Measurements from ENCODE around the gene COL23A1.

COL23A1 gene

DNA sequence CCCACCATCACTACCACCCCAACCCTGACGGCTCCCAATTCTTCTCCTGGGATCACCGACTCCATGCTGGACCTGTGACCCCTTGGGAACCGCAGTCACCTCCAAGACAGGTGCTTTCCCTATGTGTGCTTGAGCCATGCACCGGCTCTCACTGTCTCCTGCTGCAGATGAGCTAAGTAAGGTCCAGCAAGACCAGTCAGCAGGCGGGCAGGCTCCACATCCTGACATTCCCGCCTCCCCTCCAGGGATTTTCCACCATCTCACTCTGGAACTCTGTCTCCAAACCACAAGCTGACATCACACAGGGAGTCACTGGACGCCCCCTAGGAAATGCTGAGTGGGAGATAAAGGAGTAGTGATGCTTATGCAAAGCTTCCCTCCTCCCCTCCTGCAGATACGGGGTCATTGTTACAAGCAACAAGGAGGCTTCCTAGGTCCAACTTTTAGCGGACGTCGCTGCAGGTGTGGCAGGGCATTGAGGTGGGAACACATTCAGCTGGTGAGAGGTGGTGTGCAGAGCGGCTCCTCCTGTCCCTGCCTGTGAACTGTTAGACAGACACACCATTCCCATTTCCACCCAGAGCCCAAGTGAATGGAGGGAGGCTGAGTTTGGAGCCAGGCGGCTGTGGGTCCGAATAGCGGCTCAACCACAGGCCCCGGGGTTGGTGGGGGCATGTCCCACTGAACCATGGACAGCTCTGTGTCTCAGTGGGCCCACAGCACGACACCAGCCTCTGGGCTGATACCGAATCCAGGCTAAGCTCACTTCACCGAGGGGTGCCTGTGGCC, 228.3 kb downstream of the COL23A1 start:
- TF ChIP-seq FOXP2 (optimal IDR thresholded peaks at IDR 0.05; ENCODE audit: control extremely low read depth, extremely low read length, insufficient read depth) (no peak), EZH2 (IDR thresholded peaks at IDR 0.05) (no peak), POLR2AphosphoS5 (IDR thresholded peaks at IDR 0.05; ENCODE audit: borderline replicate concordance, low read depth, low read length) (no peak)
- no peaks in the 10 kb centered on the region for H3K9me3 ChIP-seq (ENCODE audit: low read depth, low read length)
- H3K4me3 ChIP-seq, result no peak overlapping the region
- H3K27ac ChIP-seq, result no peak overlapping the region
- no peak overlapping the region for H3K9ac ChIP-seq (ENCODE audit: insufficient read length)
- DNase-seq (ENCODE audit: low read depth, low spot score), result no peak
- H3K36me3 ChIP-seq (ENCODE audit: insufficient read depth, low read length), result no peaks in the 10 kb centered on the region

DNA sequence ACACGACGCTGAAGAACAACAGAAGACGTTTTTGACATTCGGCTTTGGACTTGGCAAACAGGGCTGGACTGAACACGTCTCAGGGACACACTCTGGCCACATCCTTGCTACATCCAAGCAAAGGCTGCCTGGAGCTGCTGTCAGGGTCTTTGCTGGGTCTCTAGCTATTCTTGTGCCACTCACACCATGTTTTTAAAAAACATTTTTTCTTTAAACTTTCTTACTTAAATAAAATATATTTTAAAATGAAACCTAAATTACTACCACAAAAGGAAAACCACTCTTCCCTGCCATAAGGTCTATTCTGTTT, 229.3 kb downstream of the COL23A1 start:
- H3K9ac ChIP-seq (ENCODE audit: insufficient read length), result no peak overlapping the region
- TF ChIP-seq EZH2 (IDR thresholded peaks at IDR 0.05) (no peak), POLR2AphosphoS5 (IDR thresholded peaks at IDR 0.05; ENCODE audit: borderline replicate concordance, low read depth, low read length) (no peak), FOXP2 (optimal IDR thresholded peaks at IDR 0.05; ENCODE audit: control extremely low read depth, extremely low read length, insufficient read depth) (no peak)
- no peak overlapping the region for H3K4me3 ChIP-seq
- DNase-seq (ENCODE audit: low read depth, low spot score), result no peak
- H3K9me3 ChIP-seq (ENCODE audit: low read depth, low read length), result no peaks in the 10 kb centered on the region
- H3K36me3 ChIP-seq (ENCODE audit: insufficient read depth, low read length), result no peaks in the 10 kb centered on the region
- H3K27ac ChIP-seq, result no peak overlapping the region

DNA sequence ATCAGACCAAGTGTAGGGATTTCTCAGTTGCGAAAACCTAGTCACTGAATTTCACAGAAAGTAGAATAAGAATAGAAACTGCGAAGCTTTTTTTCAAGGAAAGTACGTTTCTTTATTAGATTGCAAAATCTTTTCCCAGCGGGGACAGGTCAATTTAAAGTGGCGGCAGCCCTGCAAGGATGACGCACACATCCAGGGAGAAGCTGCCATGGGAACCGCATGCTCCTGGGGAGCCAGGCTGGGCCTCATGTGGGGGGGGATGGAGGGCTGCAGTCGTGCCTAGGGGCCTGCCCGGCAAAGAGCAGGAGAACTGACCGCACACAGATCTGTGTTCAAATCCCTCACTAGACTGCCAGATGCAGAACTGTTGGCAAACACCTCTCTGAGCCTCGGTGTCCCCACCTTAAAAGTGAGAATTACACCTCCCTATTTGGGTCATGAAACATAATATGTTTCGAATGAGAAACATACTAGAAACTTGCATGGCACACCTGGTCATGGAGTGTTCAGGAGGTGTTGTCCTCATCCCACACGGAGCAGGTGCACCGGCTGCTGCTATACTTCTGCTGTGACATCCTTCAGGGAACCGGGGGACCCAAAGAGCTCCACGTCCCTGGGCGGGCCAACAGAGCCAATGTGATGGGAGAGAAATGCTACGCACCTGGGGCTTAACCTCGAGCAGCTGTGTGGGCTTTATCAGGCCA, 229.8 kb downstream of the COL23A1 start:
- no peak for DNase-seq (ENCODE audit: low read depth, low spot score)
- H3K27ac ChIP-seq, result no peak overlapping the region
- no peaks in the 10 kb centered on the region for H3K36me3 ChIP-seq (ENCODE audit: insufficient read depth, low read length)
- no peak for TF ChIP-seq POLR2AphosphoS5 (IDR thresholded peaks at IDR 0.05; ENCODE audit: borderline replicate concordance, low read depth, low read length)
- TF ChIP-seq EZH2 (IDR thresholded peaks at IDR 0.05), result no peak
- no peak for TF ChIP-seq FOXP2 (optimal IDR thresholded peaks at IDR 0.05; ENCODE audit: control extremely low read depth, extremely low read length, insufficient read depth)
- no peak overlapping the region for H3K4me3 ChIP-seq
- H3K9ac ChIP-seq (ENCODE audit: insufficient read length), result no peak overlapping the region
- no peaks in the 10 kb centered on the region for H3K9me3 ChIP-seq (ENCODE audit: low read depth, low read length)

- no peak overlapping the region for H3K4me3 ChIP-seq
- no peaks in the 10 kb centered on the region for H3K36me3 ChIP-seq (ENCODE audit: insufficient read depth, low read length)
- no peaks in the 10 kb centered on the region for H3K9me3 ChIP-seq (ENCODE audit: low read depth, low read length)
- no peak for TF ChIP-seq FOXP2 (optimal IDR thresholded peaks at IDR 0.05; ENCODE audit: control extremely low read depth, extremely low read length, insufficient read depth)
- TF ChIP-seq POLR2AphosphoS5 (IDR thresholded peaks at IDR 0.05; ENCODE audit: borderline replicate concordance, low read depth, low read length), result no peak
- TF ChIP-seq EZH2 (IDR thresholded peaks at IDR 0.05), result no peak
- DNase-seq (ENCODE audit: low read depth, low spot score), result no peak
- H3K27ac ChIP-seq, result no peak overlapping the region
- no peak overlapping the region for H3K9ac ChIP-seq (ENCODE audit: insufficient read length)
These were observed 230.5 kb downstream of the COL23A1 start for GRCh38 chr5:178359738-178360137.

DNA sequence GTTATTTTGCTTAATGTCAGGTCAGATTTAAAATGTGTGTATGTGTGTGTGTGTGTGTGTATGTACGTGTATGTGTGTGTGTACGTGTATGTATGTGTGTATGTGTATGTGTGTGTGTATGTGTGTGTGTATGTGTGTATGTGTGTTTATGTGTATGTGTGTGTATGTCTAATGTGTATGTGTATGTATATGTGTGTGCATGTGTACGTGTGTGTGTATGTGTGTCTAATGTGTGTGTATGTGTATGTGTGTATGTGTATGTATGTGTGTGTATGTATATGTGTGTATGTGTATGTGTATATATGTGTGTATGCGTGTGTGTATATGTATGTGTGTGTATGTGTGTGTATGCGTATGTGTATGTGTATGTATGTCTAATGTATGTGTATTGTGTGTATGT, 232.5 kb downstream of the COL23A1 start:
- no peak for DNase-seq (ENCODE audit: low read depth, low spot score)
- no peak for TF ChIP-seq EZH2 (IDR thresholded peaks at IDR 0.05)
- no peak overlapping the region for H3K27ac ChIP-seq
- H3K9me3 ChIP-seq (ENCODE audit: low read depth, low read length), result no peaks in the 10 kb centered on the region
- H3K36me3 ChIP-seq (ENCODE audit: insufficient read depth, low read length), result no peaks in the 10 kb centered on the region
- no peak overlapping the region for H3K9ac ChIP-seq (ENCODE audit: insufficient read length)
- H3K4me3 ChIP-seq, result no peak overlapping the region

GRCh38 chr5:178357121-178357521, 233.1 kb downstream of the COL23A1 start:
- Histone ChIP-seq H3K9me3 (ENCODE audit: low read depth, low read length) (no peaks in the 10 kb centered on the region), H3K27ac (no peak overlapping the region), H3K36me3 (ENCODE audit: insufficient read depth, low read length) (no peaks in the 10 kb centered on the region), H3K4me3 (no peak overlapping the region), H3K9ac (ENCODE audit: insufficient read length) (no peak overlapping the region)
- TF ChIP-seq POLR2AphosphoS5 (IDR thresholded peaks at IDR 0.05; ENCODE audit: borderline replicate concordance, low read depth, low read length), result no peak
- no peak for TF ChIP-seq EZH2 (IDR thresholded peaks at IDR 0.05)
- no peak for TF ChIP-seq FOXP2 (optimal IDR thresholded peaks at IDR 0.05; ENCODE audit: control extremely low read depth, extremely low read length, insufficient read depth)
- DNase-seq (ENCODE audit: low read depth, low spot score), result no peak

DNA sequence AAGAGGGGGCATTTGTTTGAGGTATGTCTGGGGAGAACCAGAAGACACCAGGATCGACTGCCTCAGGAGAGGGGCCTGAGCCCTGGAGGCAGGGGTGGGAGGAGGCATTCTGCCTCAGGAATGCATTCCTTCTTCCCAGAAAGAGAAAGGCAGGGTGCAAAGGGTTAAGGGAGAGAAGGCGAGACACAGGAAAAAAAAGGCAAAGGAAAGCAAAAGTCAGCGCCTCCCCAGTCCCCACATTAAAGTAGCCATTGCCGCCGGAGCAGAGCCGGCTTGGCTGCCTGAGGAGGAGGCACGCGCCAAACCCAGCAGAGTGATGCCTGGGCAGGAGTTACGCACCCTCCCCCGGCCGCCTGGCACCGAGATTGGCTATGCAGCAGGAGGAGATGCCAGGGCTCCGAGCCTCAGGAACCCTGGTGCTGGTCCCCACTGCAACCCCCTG, 233.7 kb downstream of the COL23A1 start:
- Histone ChIP-seq H3K36me3 (ENCODE audit: insufficient read depth, low read length) (no peaks in the 10 kb centered on the region), H3K4me3 (no peak overlapping the region), H3K9me3 (ENCODE audit: low read depth, low read length) (no peaks in the 10 kb centered on the region), H3K27ac (no peak overlapping the region), H3K9ac (ENCODE audit: insufficient read length) (no peak overlapping the region)
- DNase-seq (ENCODE audit: low read depth, low spot score), result no peak
- TF ChIP-seq FOXP2 (optimal IDR thresholded peaks at IDR 0.05; ENCODE audit: control extremely low read depth, extremely low read length, insufficient read depth), result no peak
- no peak for TF ChIP-seq EZH2 (IDR thresholded peaks at IDR 0.05)
- no peak for TF ChIP-seq POLR2AphosphoS5 (IDR thresholded peaks at IDR 0.05; ENCODE audit: borderline replicate concordance, low read depth, low read length)

GRCh38 chr5:178355671-178356070, 234.5 kb downstream of the COL23A1 start:
- H3K9me3 ChIP-seq (ENCODE audit: low read depth, low read length), result no peaks in the 10 kb centered on the region
- DNase-seq (ENCODE audit: low read depth, low spot score), result no peak
- H3K36me3 ChIP-seq (ENCODE audit: insufficient read depth, low read length), result no peaks in the 10 kb centered on the region
- no peak for TF ChIP-seq EZH2 (IDR thresholded peaks at IDR 0.05)
- no peak for TF ChIP-seq FOXP2 (optimal IDR thresholded peaks at IDR 0.05; ENCODE audit: control extremely low read depth, extremely low read length, insufficient read depth)
- TF ChIP-seq POLR2AphosphoS5 (IDR thresholded peaks at IDR 0.05; ENCODE audit: borderline replicate concordance, low read depth, low read length), result no peak
- H3K9ac ChIP-seq (ENCODE audit: insufficient read length), result no peak overlapping the region
- H3K4me3 ChIP-seq, result no peak overlapping the region
- no peak overlapping the region for H3K27ac ChIP-seq

Measured in SK-N-MC (cell line).